HG02588 (cell line): Measurements from ENCODE around the gene WDFY3.
"Not testable (repeated sequence)": the region's sequence is repeated elsewhere in the genome, so short reads cannot be mapped to it uniquely, and the experiment has no call there.

ENCODE experiments used
- ATAC-seq: cut with Tn5 transposase; IDR thresholded peaks from one replicate; pipeline ENCODE4 v1.9.1; 2021; ENCODE audit warnings: mild to moderate bottlenecking, moderate library complexity; ENCODE audit not compliant: unreplicated experiment

The WDFY3 gene

GRCh38 chr4:84727491-84727890, 239.0 kb downstream of the WDFY3 start:
- no peak for ATAC-seq

GRCh38 chr4:84726356-84726755, 240.1 kb downstream of the WDFY3 start:
- no peak for ATAC-seq

GRCh38 chr4:84722720-84723119, 243.8 kb downstream of the WDFY3 start:
- no peak for ATAC-seq

- ATAC-seq = no peak
Measured at GRCh38 chr4:84719115-84719514, 247.4 kb downstream of the WDFY3 start.

GRCh38 chr4:84718699-84719098, 247.8 kb downstream of the WDFY3 start:
- no peak for ATAC-seq

- ATAC-seq = no peak
Measured at GRCh38 chr4:84710548-84710947, 255.9 kb downstream of the WDFY3 start.

- ATAC-seq = no peak
Measured at GRCh38 chr4:84708406-84709135, 257.9 kb downstream of the WDFY3 start.

GRCh38 chr4:84706286-84706685, 260.2 kb downstream of the WDFY3 start:
- no peak for ATAC-seq

- no peak for ATAC-seq
Measured at GRCh38 chr4:84699001-84699671, 267.4 kb downstream of the WDFY3 start.

- no peak for ATAC-seq
Measured at GRCh38 chr4:84697615-84698201, 268.8 kb downstream of the WDFY3 start.

GRCh38 chr4:84697159-84697558, 269.3 kb downstream of the WDFY3 start:
- no peak for ATAC-seq

GRCh38 chr4:84691800-84692199, 274.7 kb downstream of the WDFY3 start:
- ATAC-seq = no peak

- no peak for ATAC-seq
Measured at GRCh38 chr4:84691170-84691691, 275.3 kb downstream of the WDFY3 start.

GRCh38 chr4:84690481-84690880, 276.0 kb downstream of the WDFY3 start:
- ATAC-seq = no peak

- ATAC-seq = no peak
Measured at GRCh38 chr4:84689197-84689596, 277.3 kb downstream of the WDFY3 start.

- no peak for ATAC-seq
Measured at GRCh38 chr4:84688605-84689004, 277.9 kb downstream of the WDFY3 start.

GRCh38 chr4:84685105-84685504, 281.4 kb downstream of the WDFY3 start:
- no peak for ATAC-seq

- no peak for ATAC-seq
Measured at GRCh38 chr4:84684361-84684760, 282.1 kb downstream of the WDFY3 start.

- no peak for ATAC-seq
Measured at GRCh38 chr4:84683064-84683850, 283.2 kb downstream of the WDFY3 start.

GRCh38 chr4:84682661-84683060, 283.8 kb downstream of the WDFY3 start:
- ATAC-seq = not testable (repeated sequence)
